G401 (cell line): ENCODE results near the gene GRIK4. TPM values are rescaled to one million over a fixed set of nuclear protein-coding genes. Genes with fewer than 3 reads are reported as not detected.

Experiments
- DNase-seq: peaks from one replicate; pipeline ENCODE4 v3.0.0-alpha.2; 2015; ENCODE audit warnings: low spot score
- in situ Hi-C: cut with HindIII; loops from 2 replicates; pipeline ENCODE4 v1.10.0; 2016; ENCODE audit warnings: low sequenced_read_pairs, mixed read lengths
- total RNA-seq: library from RNA; depleted of rRNA; stranded (reverse); fragments of >200 nt; shearing (Covaris generic); gene quantifications from 2 replicates; pipeline ENCODE4 v1.2.3, GENCODE V29; 2014

GRIK4 gene
- total RNA-seq, 1 experiment from 2014 or later = 0.51 TPM

GRCh38 chr11:120647681-120648080, 136.1 kb downstream of the GRIK4 start:
- in situ Hi-C loops = no loop called here
- no peak for DNase-seq

DNA sequence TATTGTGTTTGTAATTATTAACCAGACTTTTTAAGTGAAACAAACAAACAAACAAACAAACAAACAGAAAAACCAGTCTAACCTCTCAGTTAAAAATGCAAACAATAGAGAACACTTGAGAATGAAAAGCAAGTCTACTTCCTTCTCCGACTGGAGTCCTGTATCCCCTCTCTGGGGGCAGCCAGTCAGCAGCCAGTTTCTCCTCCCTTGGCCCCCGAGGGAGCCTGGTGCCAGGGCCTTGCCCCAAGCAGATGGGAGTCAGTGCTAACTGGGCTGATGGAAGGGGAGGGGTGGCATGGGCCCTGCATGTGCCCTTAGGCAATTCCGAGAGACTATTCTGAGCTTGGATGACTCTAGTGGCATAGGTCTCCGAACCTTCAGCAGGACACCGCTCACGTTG, 137.2 kb downstream of the GRIK4 start:
- DNase-seq = no peak
- in situ Hi-C loops = no loop called here

DNA sequence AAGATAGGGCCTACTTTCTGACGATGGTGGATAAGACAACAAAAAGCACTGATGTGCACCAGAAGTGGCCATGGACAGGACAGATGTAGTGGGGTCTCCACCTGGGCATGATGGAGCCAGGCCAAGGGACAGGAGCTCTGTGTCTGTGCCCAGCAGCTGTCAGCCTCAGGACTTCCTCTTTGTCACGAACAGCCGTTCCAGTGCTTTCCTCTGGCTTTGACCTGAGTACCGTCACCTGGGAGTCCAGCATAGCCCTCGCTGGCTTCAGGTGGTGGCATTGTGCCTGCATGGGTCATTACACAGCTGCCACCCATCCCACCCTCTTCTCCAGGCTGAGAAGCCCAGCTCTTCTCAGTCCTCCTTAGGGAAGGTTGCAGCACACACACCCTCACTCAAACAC, 137.8 kb downstream of the GRIK4 start:
- in situ Hi-C loops = no loop called here
- no peak for DNase-seq

- in situ Hi-C loops = no loop called here
- no peak for DNase-seq
Measured at GRCh38 chr11:120651396-120651795, 139.8 kb downstream of the GRIK4 start.

- in situ Hi-C loops = no loop called here
- no peak for DNase-seq
Measured at GRCh38 chr11:120651836-120652235, 140.3 kb downstream of the GRIK4 start.

GRCh38 chr11:120652705-120653335, 141.3 kb downstream of the GRIK4 start:
- in situ Hi-C loops = no loop called here
- DNase-seq = no peak

DNA sequence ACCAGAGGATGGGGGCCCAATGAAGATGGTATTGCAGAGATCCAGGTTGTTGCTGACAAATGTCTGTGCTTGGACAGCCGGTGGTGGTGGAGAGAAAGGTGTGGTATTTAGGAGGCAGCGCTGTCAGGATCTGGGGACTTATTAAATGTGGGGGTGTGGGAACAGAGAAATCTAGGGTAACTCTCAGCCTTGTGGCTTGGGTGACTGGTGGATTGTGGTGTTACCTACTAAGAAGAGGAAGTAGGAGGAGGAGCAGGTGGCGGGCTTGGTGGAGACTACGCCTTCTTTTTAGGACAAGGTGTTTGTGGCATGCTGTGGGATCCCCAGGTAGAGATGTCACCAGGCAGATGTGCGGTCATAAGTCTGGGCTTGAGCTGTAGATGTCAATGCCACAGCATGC, 144.0 kb downstream of the GRIK4 start:
- DNase-seq = no peak
- in situ Hi-C loops = no loop called here

GRCh38 chr11:120657306-120658070, 145.9 kb downstream of the GRIK4 start:
- no peak for DNase-seq

GRCh38 chr11:120658071-120658423, 146.5 kb downstream of the GRIK4 start:
- DNase-seq = no peak

More at GRCh38 chr11:120657306-120658070, 145.9 kb downstream of the GRIK4 start:
- in situ Hi-C loops = no loop called here

GRCh38 chr11:120659076-120659475, 147.5 kb downstream of the GRIK4 start:
- in situ Hi-C loops = no loop called here
- no peak for DNase-seq

More at GRCh38 chr11:120658071-120658423, 146.5 kb downstream of the GRIK4 start:
- in situ Hi-C loops = no loop called here

GRCh38 chr11:120660024-120660565, 148.5 kb downstream of the GRIK4 start:
- in situ Hi-C loops = no loop called here
- DNase-seq = no peak

- in situ Hi-C loops = no loop called here
- DNase-seq = peak; percentile 18
Measured at GRCh38 chr11:120662071-120662676, 150.6 kb downstream of the GRIK4 start.

DNA sequence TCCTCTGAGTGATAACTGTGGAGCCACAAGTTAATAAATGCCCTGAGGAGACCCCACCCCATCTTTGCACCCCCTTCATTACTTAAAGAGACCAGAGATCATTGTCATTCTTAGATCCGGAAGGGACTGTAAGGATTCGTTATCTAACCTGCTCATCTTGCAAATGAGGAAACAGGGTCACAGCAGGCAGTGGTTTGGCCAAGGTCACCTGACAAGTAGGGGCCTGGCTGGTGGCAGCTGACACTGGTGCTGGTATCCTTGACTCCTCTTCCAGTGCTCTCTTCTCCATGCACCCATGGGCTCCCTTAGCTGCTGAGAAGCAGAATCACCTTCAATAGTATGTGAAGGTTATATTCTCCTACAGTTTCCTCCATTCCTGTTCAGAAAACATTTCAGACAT, 151.6 kb downstream of the GRIK4 start:
- in situ Hi-C loops = no loop called here

GRCh38 chr11:120666121-120666639, 154.6 kb downstream of the GRIK4 start:
- in situ Hi-C loops = no loop called here
- no peak for DNase-seq

More for the DNA sequence above, 151.6 kb downstream of the GRIK4 start:
- DNase-seq = no peak

DNA sequence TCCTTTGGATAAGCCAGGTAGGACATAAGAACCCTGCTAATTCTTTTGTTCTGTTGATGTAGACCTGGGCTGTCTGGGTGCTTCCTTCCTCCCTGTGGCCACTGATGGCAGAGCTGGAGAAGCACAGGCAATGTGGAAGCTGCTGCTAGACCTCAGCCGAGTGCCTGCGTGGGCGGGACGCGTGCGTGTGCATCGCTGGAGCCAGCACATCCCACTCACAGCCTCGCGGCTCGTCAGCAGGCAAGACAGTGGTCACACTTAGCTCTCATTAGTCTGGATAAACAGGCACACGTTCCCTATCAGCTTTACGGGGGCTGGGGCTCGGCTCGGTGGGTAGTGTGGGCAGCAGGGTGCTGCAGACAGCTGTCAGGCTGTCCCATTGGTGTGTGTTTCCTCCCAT, 155.7 kb downstream of the GRIK4 start:
- in situ Hi-C loops = no loop called here
- no peak for DNase-seq

DNA sequence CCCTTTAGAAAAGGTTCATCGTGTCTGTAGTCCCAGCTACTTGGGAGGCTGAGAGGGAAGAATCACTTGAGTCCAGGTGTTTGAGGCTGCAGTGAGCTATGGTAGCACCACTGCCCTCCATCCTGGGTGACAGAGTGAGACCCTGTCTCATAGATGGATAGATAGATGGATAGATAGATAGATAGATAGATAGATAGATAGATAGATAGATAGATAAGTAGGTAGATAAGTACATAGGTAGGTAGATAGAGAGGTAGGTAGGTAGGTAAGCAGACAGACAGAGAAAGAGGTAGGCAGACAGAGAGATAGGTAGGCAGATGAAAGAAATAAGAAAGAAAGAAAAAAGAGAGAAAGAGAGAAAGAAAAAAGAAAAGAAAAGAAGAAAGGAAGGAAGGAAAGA, 156.4 kb downstream of the GRIK4 start:
- in situ Hi-C loops = no loop called here
- no peak for DNase-seq

- in situ Hi-C loops = no loop called here
Measured at GRCh38 chr11:120668537-120668936, 157.0 kb downstream of the GRIK4 start.

DNA sequence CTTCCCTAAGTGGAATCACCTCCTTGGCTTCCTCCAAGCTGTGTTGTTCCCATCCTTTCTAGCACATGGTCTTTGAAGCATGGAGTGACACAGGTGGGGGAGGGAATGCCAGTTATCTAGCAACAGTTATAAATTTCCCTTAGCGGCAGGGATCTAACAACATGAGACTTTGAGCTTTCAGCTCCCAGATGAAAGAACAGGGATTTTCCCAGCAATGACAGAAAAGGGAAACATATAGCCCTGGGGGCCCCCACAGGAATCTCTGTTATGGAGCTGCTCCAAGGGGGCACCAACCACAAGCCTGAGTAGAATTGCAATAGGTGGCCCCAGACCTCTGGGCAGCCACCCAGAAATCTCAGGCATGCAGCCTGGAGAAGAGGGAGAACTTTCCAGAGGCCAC, 163.0 kb downstream of the GRIK4 start:
- in situ Hi-C loops = no loop called here
- no peak for DNase-seq

More at GRCh38 chr11:120668537-120668936, 157.0 kb downstream of the GRIK4 start:
- DNase-seq = no peak

- in situ Hi-C loops = no loop called here
- DNase-seq = no peak
Measured at GRCh38 chr11:120675171-120675570, 163.6 kb downstream of the GRIK4 start.

GRCh38 chr11:120676991-120677390, 165.4 kb downstream of the GRIK4 start:
- DNase-seq = no peak
- in situ Hi-C loops = no loop called here
